Measurements from ENCODE around the gene FGR. TPM values are rescaled to one million over a fixed set of nuclear protein-coding genes. Genes with fewer than 3 reads are reported as not detected.

The FGR gene
- total RNA-seq, 1 experiment from 2014 or later: not detected

- in situ Hi-C loops (cut with HindIII; ENCODE audit: low pct_unique_long_range_greater_than_20kb, low sequenced_read_pairs): no loop called here
- no peak for DNase-seq (ENCODE audit: low read depth)
Observed at GRCh38 chr1:27596261-27596660, 38.7 kb downstream of the FGR start.

DNA sequence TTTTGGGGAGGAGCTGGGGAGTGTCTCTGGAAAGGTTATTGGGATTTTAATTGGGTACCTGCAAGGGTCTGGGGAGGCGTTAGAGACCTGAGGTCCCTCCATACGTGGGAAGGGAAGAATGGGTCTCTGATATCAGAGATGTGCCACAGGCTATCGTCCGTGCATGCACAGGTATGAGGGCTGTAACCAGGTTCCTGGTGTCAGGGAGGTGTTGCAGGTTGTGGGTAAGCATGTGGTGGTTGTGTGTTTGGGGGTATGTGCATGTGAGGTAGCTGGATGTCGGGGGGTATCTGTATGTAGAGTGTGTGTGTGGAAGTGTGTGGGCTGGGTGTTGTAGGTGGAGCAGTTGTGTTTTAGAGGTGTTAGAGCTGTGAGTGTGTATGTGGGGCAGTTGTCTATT, 39.4 kb downstream of the FGR start:
- no peak for DNase-seq (ENCODE audit: low read depth)
- in situ Hi-C loops (cut with HindIII; ENCODE audit: low pct_unique_long_range_greater_than_20kb, low sequenced_read_pairs): no loop called here

DNA sequence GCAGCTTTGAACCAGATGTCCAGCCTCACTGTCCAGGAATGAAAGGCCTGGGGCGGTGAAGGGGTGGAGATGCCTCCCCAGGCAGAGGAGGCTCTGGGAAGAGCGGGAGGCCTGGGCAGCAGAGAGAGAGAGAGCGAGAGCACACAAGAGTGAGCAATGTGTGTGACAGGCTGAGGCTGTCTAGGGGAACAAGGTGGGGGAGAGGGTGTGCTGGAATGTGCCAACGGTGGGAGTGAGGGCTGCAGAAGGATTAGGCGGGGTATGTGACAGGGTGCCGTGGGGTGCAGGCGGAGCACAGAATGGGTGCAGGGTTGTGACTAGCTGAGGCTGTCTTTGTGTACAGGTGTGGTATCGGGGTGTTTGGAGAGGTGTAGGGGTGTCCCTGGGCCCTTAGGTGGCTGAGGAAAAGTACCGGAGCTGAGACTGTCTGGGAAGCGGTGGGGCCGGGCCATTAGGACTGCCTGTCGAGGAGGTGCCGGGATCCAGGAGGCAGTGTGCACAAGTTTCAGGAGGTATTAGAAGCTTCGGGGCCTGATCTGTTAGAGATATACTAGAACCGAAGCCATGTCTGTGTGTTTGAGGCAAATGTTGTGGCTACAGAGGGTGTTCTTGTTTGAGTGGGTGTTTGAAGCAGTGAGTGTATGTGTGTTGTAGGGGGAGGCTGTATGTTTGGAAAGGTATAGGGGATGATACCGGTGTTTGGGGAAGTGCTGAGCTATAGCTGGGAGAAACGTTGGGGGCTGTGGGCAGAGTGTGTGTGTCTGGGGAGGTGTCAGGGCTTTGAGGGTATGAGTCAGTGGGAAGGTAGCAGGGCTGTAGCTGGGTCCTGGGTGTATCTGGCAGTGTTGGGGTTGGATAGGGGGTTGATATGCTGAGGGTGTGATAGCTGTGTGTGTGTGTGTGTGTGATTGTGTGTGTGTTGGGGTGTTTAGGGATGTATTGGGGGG, 40.1 kb downstream of the FGR start:
- no peak for DNase-seq (ENCODE audit: low read depth)
- in situ Hi-C loops (cut with HindIII; ENCODE audit: low pct_unique_long_range_greater_than_20kb, low sequenced_read_pairs): no loop called here

- DNase-seq (ENCODE audit: low read depth): no peak
- in situ Hi-C loops (cut with HindIII; ENCODE audit: low pct_unique_long_range_greater_than_20kb, low sequenced_read_pairs): no loop called here
Observed at GRCh38 chr1:27593678-27594563, 41.1 kb downstream of the FGR start.

DNA sequence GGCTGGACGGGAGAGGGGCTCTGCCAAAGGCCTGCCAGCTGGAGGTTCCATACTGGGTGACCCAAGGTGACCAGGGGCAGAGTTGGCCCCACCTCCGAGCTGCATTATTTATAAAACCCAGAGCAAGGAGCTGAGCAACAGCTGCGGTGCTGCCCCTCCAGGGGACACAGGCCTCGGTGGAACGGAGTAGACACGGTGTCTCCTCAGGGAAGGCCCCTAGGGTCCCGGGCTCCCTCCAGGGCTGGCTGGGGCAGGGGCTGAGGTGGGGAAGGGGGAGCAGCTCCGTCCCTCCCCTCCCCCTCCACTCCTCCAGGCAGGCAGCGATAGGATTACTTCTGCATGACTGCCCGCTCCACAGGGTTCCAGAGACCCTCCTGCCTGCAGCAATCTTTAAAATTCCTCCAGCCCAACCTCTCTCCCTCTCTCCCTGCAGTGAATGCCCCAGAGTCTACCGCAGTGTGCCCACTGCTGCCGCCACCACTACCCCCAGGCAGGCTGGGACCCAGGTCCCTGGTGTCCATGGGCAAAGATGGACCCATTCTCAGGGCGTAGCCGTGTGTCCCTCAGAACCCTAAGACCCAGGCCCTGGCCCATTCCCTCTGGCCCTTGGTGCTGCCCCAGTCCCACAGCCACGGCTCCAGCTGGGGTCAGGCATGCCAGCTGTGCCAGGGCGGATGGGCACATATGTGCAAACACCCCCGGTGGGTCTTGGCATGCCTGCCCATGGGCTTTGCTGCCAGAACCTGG, 41.9 kb downstream of the FGR start:
- in situ Hi-C loops (cut with HindIII; ENCODE audit: low pct_unique_long_range_greater_than_20kb, low sequenced_read_pairs): no loop called here

DNA sequence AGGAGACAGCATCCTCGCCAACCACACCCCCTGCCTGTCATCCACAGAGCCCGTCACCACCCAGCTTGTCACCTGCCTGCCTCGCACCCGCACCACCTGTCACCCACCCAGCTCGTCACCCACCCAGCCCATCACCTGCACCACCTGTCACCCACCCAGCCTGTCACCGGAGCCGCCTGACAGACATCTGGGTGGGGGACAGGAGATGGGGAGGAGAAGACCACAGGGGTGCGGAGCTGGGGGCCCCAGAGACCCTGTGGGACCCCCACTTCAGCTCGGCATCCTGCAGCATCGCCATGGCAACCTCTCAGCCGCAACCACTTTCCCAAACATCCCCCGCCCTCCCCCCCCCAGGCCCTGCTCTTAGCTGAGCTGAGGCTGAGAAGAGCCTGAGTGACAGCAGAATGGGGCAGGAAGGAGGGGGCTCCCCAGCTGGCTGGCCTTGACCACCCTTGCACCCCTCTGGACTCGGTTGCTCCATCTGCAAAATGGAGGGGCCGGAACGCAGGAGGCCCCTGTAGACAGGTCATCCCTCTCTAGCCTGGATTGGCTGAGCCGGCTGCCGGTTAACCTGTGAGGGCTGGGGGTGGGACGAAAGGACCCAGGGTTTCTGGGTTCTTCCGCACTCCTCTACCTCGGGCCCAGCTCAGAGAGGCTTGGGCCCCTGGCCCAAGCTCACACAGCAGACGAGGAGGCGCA, 42.6 kb downstream of the FGR start:
- in situ Hi-C loops (cut with HindIII; ENCODE audit: low pct_unique_long_range_greater_than_20kb, low sequenced_read_pairs): no loop called here
- DNase-seq (ENCODE audit: low read depth): no peak

More for the DNA sequence above, 41.9 kb downstream of the FGR start:
- DNase-seq (ENCODE audit: low read depth): no peak

DNA sequence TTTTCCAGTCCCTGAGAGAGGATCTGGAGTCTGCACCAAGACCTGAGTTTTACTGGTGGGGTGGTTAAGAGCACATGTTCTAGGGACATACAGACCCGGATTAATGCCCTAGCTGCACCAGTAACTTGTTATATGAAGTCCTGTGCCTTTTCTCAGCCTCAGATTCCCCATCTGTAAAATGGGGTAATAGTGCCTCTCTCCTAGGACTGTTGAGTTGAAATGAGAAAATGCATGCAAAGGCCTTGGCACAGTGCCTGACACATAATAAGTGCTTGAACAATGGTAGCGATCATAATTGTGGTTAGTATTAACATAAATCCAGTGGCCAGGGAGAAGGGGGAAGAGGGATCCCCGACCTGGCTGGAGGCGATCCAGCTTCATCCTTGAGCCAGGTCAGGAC, 43.4 kb downstream of the FGR start:
- in situ Hi-C loops (cut with HindIII; ENCODE audit: low pct_unique_long_range_greater_than_20kb, low sequenced_read_pairs): no loop called here
- no peak for DNase-seq (ENCODE audit: low read depth)

GRCh38 chr1:27590917-27591508, 44.0 kb downstream of the FGR start:
- in situ Hi-C loops (cut with HindIII; ENCODE audit: low pct_unique_long_range_greater_than_20kb, low sequenced_read_pairs): no loop called here

DNA sequence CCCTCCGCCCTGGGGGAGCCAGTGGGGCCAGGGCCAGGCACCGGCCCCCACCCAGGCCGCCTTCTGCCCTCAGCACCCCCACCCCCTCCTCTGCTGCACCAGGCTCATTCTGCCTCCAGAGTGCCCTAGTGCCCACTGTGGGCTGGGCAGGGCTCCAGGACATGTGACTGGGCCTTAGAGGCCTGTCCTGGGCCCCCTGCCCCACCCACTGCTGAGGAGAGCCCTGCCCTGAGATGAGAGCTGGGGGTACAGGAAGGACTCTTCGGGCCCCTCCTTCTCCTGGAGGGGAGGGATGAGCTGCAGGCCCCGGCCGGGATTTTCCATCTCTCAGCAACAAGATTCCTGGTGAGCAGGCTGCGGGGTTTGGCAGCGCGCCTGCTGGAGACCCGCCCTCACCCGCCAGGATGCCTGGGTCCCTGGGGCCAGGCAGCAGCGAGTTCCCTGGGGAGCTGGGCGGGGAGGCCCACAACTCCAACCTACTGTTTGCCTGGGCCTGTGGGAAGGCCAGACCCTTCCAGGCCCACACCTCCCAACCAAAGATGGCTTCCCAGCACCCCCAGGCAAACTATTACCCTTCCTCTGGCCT, 45.1 kb downstream of the FGR start:
- DNase-seq (ENCODE audit: low read depth): peak; percentile 89

More at GRCh38 chr1:27590917-27591508, 44.0 kb downstream of the FGR start:
- no peak for DNase-seq (ENCODE audit: low read depth)

GRCh38 chr1:27589441-27589840, 45.5 kb downstream of the FGR start:
- peak; percentile 23 for DNase-seq (ENCODE audit: low read depth)
- in situ Hi-C loops (cut with HindIII; ENCODE audit: low pct_unique_long_range_greater_than_20kb, low sequenced_read_pairs): no loop called here

More for the DNA sequence above, 45.1 kb downstream of the FGR start:
- in situ Hi-C loops (cut with HindIII; ENCODE audit: low pct_unique_long_range_greater_than_20kb, low sequenced_read_pairs): no loop called here

- DNase-seq (ENCODE audit: low read depth): no peak
- in situ Hi-C loops (cut with HindIII; ENCODE audit: low pct_unique_long_range_greater_than_20kb, low sequenced_read_pairs): no loop called here
Observed at GRCh38 chr1:27588256-27589232, 46.4 kb downstream of the FGR start.

DNA sequence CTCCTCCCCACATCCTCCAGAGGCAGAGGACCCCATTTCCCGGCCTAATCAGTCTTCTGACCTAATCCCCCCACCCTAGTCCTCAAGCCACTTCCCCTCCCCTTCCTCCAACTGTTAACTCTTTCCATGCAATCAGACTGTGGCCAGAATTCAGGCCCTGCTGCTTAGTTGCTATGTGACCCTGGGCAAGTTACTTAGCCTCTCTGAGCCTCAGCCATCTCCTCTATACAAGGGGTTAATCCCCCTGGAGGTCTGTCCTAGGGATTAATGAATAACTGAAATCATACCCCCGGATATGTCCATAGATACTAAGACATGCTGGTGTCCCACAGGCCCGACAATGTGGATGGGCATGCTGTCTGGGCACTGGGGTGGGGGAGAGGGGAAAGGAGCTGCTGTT, 49.3 kb downstream of the FGR start:
- DNase-seq (ENCODE audit: low read depth): no peak
- in situ Hi-C loops (cut with HindIII; ENCODE audit: low pct_unique_long_range_greater_than_20kb, low sequenced_read_pairs): no loop called here

DNA sequence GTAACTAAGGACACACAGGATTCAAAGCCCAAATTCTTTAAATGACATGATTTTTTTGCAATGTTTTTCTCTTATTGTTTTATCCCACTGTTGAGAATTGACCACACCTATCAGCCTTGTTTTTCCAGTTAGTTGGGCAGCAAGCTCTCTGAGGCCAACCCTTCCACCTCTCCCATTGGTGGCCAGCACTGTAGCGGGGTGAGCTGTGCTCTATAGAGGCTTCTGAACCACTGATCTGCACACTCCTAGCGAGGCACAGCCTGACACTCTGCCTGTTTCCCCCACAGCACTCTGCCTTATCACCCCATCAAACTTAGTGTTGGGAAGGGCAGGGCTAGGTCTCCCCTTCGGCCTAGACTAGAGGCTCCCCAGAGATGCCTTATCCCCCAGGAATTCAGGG, 50.5 kb downstream of the FGR start:
- no peak for DNase-seq (ENCODE audit: low read depth)
- in situ Hi-C loops (cut with HindIII; ENCODE audit: low pct_unique_long_range_greater_than_20kb, low sequenced_read_pairs): no loop called here

DNA sequence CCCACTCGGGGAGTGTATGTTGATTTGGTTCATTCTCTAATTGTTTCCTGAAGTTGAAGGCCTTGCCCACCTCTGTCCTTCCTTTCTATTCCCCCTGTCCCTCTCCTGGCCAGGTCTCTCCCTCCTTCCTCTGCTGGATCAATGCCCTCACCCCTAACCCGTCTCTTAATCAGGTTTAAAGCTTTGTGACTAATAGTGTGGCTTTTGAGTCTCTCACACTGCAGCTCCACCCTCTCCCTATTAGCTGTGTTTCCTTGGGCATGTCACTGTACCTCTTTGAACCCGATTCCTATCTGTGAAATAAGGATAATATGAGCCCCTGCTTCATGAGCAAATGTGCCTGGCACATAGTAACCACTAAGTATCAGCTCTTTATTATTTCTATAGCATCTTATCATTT, 51.5 kb downstream of the FGR start:
- no peak for DNase-seq (ENCODE audit: low read depth)
- in situ Hi-C loops (cut with HindIII; ENCODE audit: low pct_unique_long_range_greater_than_20kb, low sequenced_read_pairs): no loop called here

GRCh38 chr1:27581823-27582243, 53.2 kb downstream of the FGR start:
- no peak for DNase-seq (ENCODE audit: low read depth)
- in situ Hi-C loops (cut with HindIII; ENCODE audit: low pct_unique_long_range_greater_than_20kb, low sequenced_read_pairs): no loop called here

DNA sequence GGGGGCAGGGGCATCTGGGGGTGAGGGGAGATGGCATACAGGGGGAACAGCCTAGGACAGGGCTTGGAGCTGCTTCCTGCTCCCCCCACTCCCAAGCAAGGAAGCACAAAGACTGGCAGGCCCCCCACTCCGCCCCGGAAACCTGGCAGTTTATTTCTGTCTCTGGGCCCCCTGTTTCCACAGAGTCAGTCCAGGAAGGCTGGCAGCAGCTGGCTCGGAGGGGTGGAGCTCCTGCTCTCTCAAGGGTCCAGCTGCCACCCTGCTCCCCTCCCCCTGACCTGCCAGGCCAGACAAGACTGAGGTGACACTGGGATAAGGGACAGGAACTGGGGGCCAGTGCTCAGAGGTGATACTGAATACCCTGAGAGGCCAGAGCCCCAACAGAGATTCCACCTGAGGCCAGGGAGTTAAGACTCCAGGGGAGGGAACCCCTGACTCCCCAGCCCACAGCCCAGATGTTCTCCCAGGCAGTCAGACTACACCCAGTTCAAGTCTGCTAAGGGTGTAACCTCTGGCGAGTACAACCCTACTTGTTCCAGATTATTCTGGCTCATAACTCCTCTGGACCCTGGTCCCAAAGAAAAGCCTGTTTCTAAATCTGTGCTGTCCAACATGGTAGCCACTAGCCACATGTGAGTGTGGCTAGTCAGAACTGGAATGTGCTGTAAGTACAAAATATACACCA, 57.3 kb downstream of the FGR start:
- in situ Hi-C loops (cut with HindIII; ENCODE audit: low pct_unique_long_range_greater_than_20kb, low sequenced_read_pairs): no loop called here
- no peak for DNase-seq (ENCODE audit: low read depth)
